GM21619 (cell line): ENCODE measurements around the gene EDN1.

Source experiments
- ATAC-seq: cut with Tn5 transposase; IDR thresholded peaks from one replicate; pipeline ENCODE4 v1.9.1; 2021; ENCODE audit not compliant: unreplicated experiment

EDN1 gene

GRCh38 chr6:12289933-12290820 lies at the start of gene EDN1:
EDN1 (plus strand) TSS chr6:12290361; CDS start chr6:12290630, 269 bp downstream.
- ATAC-seq: peak; percentile 86

GRCh38 chr6:12241493-12242175 lies 48.5 kb upstream of the EDN1 start:
- ATAC-seq: no peak

GRCh38 chr6:12243169-12243568 lies 47.0 kb upstream of the EDN1 start:
- ATAC-seq: no peak

- ATAC-seq: no peak
These were observed 44.8 kb upstream of the EDN1 start for GRCh38 chr6:12245360-12245759.

GRCh38 chr6:12245763-12246718 lies 44.1 kb upstream of the EDN1 start:
- no peak for ATAC-seq

- no peak for ATAC-seq
These were observed 43.3 kb upstream of the EDN1 start for GRCh38 chr6:12246900-12247299.

- ATAC-seq: no peak
These were observed 40.4 kb upstream of the EDN1 start for GRCh38 chr6:12249541-12250382.

- ATAC-seq: no peak
These were observed 39.8 kb upstream of the EDN1 start for GRCh38 chr6:12250383-12250770.

- ATAC-seq: no peak
These were observed 36.0 kb upstream of the EDN1 start for GRCh38 chr6:12254210-12254609.

GRCh38 chr6:12258191-12258590 lies 32.0 kb upstream of the EDN1 start:
- ATAC-seq: no peak

GRCh38 chr6:12258591-12259075 lies 31.5 kb upstream of the EDN1 start:
- ATAC-seq: no peak

- no peak for ATAC-seq
These were observed 29.6 kb upstream of the EDN1 start for GRCh38 chr6:12260458-12261093.

- ATAC-seq: no peak
These were observed 28.7 kb upstream of the EDN1 start for GRCh38 chr6:12261502-12261901.

GRCh38 chr6:12262236-12263061 lies 27.7 kb upstream of the EDN1 start:
- no peak for ATAC-seq

GRCh38 chr6:12263403-12263802 lies 26.8 kb upstream of the EDN1 start:
- ATAC-seq: no peak

- ATAC-seq: no peak
These were observed 25.5 kb upstream of the EDN1 start for GRCh38 chr6:12264671-12265070.

- ATAC-seq: no peak
These were observed 24.9 kb upstream of the EDN1 start for GRCh38 chr6:12265296-12265695.

- no peak for ATAC-seq
These were observed 24.4 kb upstream of the EDN1 start for GRCh38 chr6:12265791-12266190.

- ATAC-seq: no peak
These were observed 23.6 kb upstream of the EDN1 start for GRCh38 chr6:12266571-12266970.
